ENCODE data around the gene OGDHL.

OGDHL gene

GRCh38 chr10:49690698-49691356, 71.3 kb downstream of the OGDHL start:
- no peak for DNase-seq (ENCODE audit: low read depth, low spot score)

DNA sequence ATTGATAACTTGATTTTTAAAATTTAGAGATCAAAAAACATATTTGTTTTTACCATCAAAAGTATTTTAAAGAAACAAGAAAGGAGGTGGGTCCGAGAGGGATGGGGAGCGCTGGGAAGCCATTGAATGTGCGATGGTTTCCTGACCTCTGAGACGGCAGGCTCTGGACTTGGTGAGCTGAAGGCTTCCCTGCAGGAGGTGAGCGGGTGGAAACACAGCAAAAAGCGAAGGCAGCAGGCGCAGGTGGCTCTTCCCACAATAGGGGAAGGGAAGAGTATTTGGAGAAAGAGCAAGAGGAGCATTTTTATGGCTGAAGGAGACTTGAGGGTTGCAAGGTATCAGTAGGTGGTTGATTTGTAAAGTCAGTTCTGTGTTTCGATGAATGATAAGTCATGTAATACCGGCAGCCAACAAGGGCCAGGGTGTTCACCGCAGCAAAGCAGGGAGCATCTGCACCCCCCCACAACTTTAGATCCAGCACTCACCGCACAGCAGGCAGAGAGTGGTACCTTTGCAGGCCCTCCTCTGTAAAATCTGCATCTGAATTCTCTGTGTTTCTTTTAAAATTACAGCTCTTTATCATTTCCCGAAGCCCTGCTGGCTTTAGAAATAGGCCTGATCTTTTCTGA, 72.1 kb downstream of the OGDHL start:
- no peak for DNase-seq (ENCODE audit: low read depth, low spot score)

- DNase-seq (ENCODE audit: low read depth, low spot score), result no peak
Measured at GRCh38 chr10:49688920-49689319, 73.2 kb downstream of the OGDHL start.

GRCh38 chr10:49688261-49688846, 73.8 kb downstream of the OGDHL start:
- DNase-seq (ENCODE audit: low read depth, low spot score), result no peak

- no peak for DNase-seq (ENCODE audit: low read depth, low spot score)
Measured at GRCh38 chr10:49686651-49687050, 75.5 kb downstream of the OGDHL start.

All from activated naive CD8-positive, alpha-beta T cell treated with anti-CD3 and anti-CD28 coated beads, Interleukin-2, amount 50 U/mL, for 16 hours (primary cell).